Measurements from ENCODE around the gene RASGRF1. TPM values are rescaled to one million over a fixed set of nuclear protein-coding genes. Genes with fewer than 3 reads are reported as not detected.
A peak's percentile ranks its signal among the peaks of the same experiment; 100 is the strongest.
"Not testable (repeated sequence)": the region's sequence is repeated elsewhere in the genome, so short reads cannot be mapped to it uniquely, and the experiment has no call there.

RASGRF1 gene
- total RNA-seq, 5 donors from 2014 or later (not counting 1 experiment from before 2014, with no cell fraction given): 0.09 to 0.49 (median 0.22) TPM; not detected in 2

DNA sequence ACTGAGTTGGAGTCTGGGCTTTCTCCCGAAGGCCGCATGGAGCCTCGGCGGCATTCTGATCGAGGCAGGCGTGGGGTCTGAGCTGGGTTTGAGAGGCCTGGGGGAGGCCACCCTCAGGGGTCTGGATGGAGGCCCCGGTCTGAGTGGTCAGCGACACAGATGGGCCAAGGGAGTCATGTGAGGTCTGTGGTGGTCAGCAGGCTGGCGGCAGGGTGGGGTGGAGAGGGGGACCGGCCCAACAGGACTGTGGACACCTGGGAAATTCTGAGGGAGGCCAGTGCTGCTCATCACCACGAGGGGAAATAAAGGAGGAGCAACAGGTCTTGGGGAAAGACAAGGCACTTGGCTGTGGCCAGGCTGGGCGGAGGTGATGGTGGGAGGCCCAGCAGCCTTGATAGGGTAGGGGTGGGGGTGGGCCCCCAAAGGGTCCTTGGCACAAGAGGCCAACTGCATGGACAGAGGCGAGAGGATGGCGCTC lies 161.9 kb downstream of the RASGRF1 start:
- Histone ChIP-seq H3K4me3 (ENCODE audit: control insufficient read depth in 1 of 2, extremely low read depth in 1 of 2, low read length in 1 of 2) (no peak overlapping the region), H3K27me3 (replicated peaks in 1 of 2; ENCODE audit: control insufficient read depth in 2 of 2, extremely low read depth in 1 of 2, insufficient read depth in 2 of 2, low read length in 1 of 2) (no peaks in the 10 kb centered on the region), H3K27ac (ENCODE audit: low read length) (no peak overlapping the region), H3K9me3 (no peaks in the 10 kb centered on the region), H3K4me1 (ENCODE audit: control insufficient read depth in 1 of 2, extremely low read depth in 1 of 2, insufficient read depth in 2 of 2, low read length in 2 of 2) (no peaks in the 10 kb centered on the region), H3K36me3 (ENCODE audit: control insufficient read depth in 2 of 2, extremely low read depth in 1 of 2, insufficient read depth in 1 of 2, low read length in 1 of 2) (peaks cover 5 to 14% of the 10 kb centered on the region in 2 donors)
- no peak overlapping the region for H3K4me3 Mint-ChIP-seq
- no peaks in the 10 kb centered on the region for H3K27me3 Mint-ChIP-seq
- ChIA-PET POLR2A (no interaction called here), CTCF (interaction anchor here in 1 of 2 donors (0.6 kb wide), 1 partner anchor 595 kb away, joined by 6 read pairs; no protein-coding TSS in a partner anchor)
- WGBS (ENCODE audit: insufficient coverage): 94% methylated on average over 14 of the region's 14 CpGs
- H3K4me1 Mint-ChIP-seq: peaks cover 0 to 5% (median 2%) of the 10 kb centered on the region in 3 donors
- no peak for ATAC-seq (replicated peaks in 1 of 4)
- peaks cover 13% of the 10 kb centered on the region for H3K36me3 Mint-ChIP-seq
- no peaks in the 10 kb centered on the region for H3K9me3 Mint-ChIP-seq
- no peak for DNase-seq
- no peak overlapping the region for H3K27ac Mint-ChIP-seq

DNA sequence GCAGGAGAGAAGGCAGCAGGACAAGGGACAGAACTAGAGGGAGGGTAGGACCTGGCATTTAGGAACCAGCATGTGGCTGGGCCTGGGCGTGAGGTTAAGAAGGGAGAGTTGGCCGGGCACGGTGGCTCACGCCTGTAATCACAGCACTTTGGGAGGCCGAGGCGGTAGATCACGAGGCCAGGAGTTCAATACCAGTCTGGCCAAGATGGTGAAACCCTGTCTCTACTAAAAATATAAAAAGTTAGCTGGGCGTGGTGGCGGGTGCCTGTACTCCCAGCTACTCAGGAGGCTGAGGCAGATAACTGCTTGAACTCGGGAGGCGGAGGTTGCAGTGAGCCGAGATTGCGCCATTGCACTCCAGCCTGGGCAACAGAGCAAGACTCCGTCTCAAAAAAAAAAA lies 162.4 kb downstream of the RASGRF1 start:
- not testable (repeated sequence) for H3K27ac ChIP-seq (ENCODE audit: low read length)

DNA sequence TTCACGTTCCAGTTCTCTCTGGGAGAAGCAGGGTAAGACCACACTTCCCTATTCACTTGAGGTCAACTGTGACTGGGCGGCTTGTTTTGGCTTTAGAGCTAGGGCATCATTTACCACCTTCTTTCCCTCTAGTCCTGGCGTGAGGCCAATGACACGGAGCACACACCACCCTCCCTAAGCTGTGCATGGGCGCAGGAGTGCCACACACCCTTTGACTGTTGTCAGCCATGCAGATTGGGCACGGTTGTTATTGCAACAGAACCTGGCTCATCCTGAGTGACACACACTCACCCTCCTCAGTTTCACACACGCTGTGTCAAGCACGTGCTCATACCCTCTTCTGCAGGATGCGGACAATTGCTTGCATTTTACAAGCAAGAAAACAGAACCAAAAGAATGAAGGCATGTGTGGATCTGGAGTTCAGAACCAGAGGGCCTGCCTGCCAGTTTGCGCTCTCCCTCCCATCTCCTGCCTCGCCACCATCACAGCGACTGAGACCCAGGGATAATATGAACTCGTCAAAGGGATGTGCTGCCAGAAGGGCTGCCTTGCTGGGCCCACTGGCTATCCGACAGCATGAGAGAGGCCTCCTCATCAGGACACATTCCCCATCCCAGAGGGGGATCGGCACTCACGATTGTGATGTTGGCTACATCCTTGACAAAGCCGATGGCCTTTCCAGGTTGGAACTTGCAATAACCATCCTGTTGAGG lies 163.3 kb downstream of the RASGRF1 start:
- WGBS (ENCODE audit: insufficient coverage): 98% methylated on average over 11 of the region's 17 CpGs
- H3K27ac ChIP-seq (ENCODE audit: low read length): no peak overlapping the region
- Mint-ChIP-seq H3K4me1 (peaks cover 0 to 5% (median 2%) of the 10 kb centered on the region in 3 donors), H3K9me3 (no peaks in the 10 kb centered on the region), H3K4me3 (no peak overlapping the region), H3K27me3 (no peaks in the 10 kb centered on the region), H3K27ac (no peak overlapping the region), H3K36me3 (peaks cover 13% of the 10 kb centered on the region)
- H3K9me3 ChIP-seq: no peaks in the 10 kb centered on the region
- H3K4me1 ChIP-seq (ENCODE audit: control insufficient read depth in 1 of 2, extremely low read depth in 1 of 2, insufficient read depth in 2 of 2, low read length in 2 of 2): no peaks in the 10 kb centered on the region
- H3K4me3 ChIP-seq (ENCODE audit: control insufficient read depth in 1 of 2, extremely low read depth in 1 of 2, low read length in 1 of 2): no peak overlapping the region
- ATAC-seq (replicated peaks in 1 of 4) (no peak), DNase-seq (no peak)
- CTCF ChIA-PET: no interaction called here
- peaks cover 7 to 23% of the 10 kb centered on the region in 2 donors for H3K36me3 ChIP-seq (ENCODE audit: control insufficient read depth in 2 of 2, extremely low read depth in 1 of 2, insufficient read depth in 1 of 2, low read length in 1 of 2)
- no peaks in the 10 kb centered on the region for H3K27me3 ChIP-seq (replicated peaks in 1 of 2; ENCODE audit: control insufficient read depth in 2 of 2, extremely low read depth in 1 of 2, insufficient read depth in 2 of 2, low read length in 1 of 2)
- POLR2A ChIA-PET: no interaction called here

More for the DNA sequence above, 162.4 kb downstream of the RASGRF1 start:
- POLR2A ChIA-PET; H3K27ac Mint-ChIP-seq; H3K4me3 ChIP-seq (ENCODE audit: control insufficient read depth in 1 of 2, extremely low read depth in 1 of 2, low read length in 1 of 2); H3K4me3 Mint-ChIP-seq; H3K27me3 ChIP-seq (replicated peaks in 1 of 2; ENCODE audit: control insufficient read depth in 2 of 2, extremely low read depth in 1 of 2, insufficient read depth in 2 of 2, low read length in 1 of 2); DNase-seq; H3K9me3 Mint-ChIP-seq; H3K4me1 Mint-ChIP-seq; H3K27me3 Mint-ChIP-seq; H3K9me3 ChIP-seq; ATAC-seq (replicated peaks in 1 of 4); CTCF ChIA-PET; H3K4me1 ChIP-seq (ENCODE audit: control insufficient read depth in 1 of 2, extremely low read depth in 1 of 2, insufficient read depth in 2 of 2, low read length in 2 of 2): not testable (repeated sequence)
- peaks cover 5 to 15% of the 10 kb centered on the region in 2 donors for H3K36me3 ChIP-seq (ENCODE audit: control insufficient read depth in 2 of 2, extremely low read depth in 1 of 2, insufficient read depth in 1 of 2, low read length in 1 of 2)
- H3K36me3 Mint-ChIP-seq: peaks cover 13% of the 10 kb centered on the region
- 99% methylated on average over 11 of the region's 14 CpGs for WGBS (ENCODE audit: insufficient coverage)

DNA sequence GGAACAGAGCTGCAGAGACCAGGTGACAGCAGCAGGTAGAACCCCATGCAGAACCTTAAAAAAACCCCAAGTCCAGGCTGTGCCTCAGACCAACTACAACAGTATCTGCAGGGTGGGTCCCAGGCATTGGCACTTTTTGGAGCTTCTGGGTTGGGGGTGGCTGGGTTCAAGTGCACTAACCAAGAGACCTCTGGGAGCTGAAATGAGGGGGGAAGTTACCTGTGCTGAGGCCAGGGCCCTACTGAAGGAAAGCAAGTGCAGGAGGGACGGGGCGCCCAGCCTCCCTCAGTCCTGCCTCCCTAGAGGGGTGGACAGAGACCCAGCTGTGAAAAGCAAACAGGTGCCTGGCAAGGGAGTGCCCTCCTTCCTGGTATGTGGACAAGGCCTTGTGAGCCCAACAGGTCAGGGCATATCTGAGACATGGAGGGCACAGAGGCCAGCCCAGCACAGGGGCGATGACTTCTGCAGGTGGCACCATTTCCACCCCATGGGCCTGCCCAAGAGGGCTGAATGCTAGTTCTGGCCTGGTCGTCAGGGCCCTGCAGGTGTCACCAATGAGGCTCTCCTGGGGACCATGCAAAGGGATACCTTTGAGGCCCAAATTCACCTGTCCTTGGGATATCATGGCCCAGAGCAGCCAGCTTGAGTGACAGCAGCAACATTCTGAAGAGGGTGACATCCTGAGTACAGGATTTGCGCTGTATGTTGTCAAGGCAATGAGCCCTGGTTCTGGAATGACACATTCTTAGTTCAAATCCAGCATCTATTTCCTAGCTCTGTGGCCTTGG lies 164.4 kb downstream of the RASGRF1 start:
- ChIA-PET POLR2A (no interaction called here), CTCF (no interaction called here)
- peaks cover 8 to 33% of the 10 kb centered on the region in 2 donors for H3K36me3 ChIP-seq (ENCODE audit: control insufficient read depth in 2 of 2, extremely low read depth in 1 of 2, insufficient read depth in 1 of 2, low read length in 1 of 2)
- no peak overlapping the region for H3K27ac ChIP-seq (ENCODE audit: low read length)
- Mint-ChIP-seq H3K4me3 (no peak overlapping the region), H3K27me3 (no peaks in the 10 kb centered on the region), H3K36me3 (peaks cover 21% of the 10 kb centered on the region), H3K27ac (no peak overlapping the region), H3K4me1 (peaks cover 0 to 5% (median 2%) of the 10 kb centered on the region in 3 donors), H3K9me3 (no peaks in the 10 kb centered on the region)
- H3K4me3 ChIP-seq (ENCODE audit: control insufficient read depth in 1 of 2, extremely low read depth in 1 of 2, low read length in 1 of 2): no peak overlapping the region
- no peaks in the 10 kb centered on the region for H3K27me3 ChIP-seq (replicated peaks in 1 of 2; ENCODE audit: control insufficient read depth in 2 of 2, extremely low read depth in 1 of 2, insufficient read depth in 2 of 2, low read length in 1 of 2)
- WGBS (ENCODE audit: insufficient coverage): 97% methylated on average over 4 of the region's 5 CpGs
- DNase-seq (no peak), ATAC-seq (replicated peaks in 1 of 4) (peak in 1 of 4 experiments; percentile 27)
- H3K9me3 ChIP-seq: no peaks in the 10 kb centered on the region
- H3K4me1 ChIP-seq (ENCODE audit: control insufficient read depth in 1 of 2, extremely low read depth in 1 of 2, insufficient read depth in 2 of 2, low read length in 2 of 2): no peaks in the 10 kb centered on the region

DNA sequence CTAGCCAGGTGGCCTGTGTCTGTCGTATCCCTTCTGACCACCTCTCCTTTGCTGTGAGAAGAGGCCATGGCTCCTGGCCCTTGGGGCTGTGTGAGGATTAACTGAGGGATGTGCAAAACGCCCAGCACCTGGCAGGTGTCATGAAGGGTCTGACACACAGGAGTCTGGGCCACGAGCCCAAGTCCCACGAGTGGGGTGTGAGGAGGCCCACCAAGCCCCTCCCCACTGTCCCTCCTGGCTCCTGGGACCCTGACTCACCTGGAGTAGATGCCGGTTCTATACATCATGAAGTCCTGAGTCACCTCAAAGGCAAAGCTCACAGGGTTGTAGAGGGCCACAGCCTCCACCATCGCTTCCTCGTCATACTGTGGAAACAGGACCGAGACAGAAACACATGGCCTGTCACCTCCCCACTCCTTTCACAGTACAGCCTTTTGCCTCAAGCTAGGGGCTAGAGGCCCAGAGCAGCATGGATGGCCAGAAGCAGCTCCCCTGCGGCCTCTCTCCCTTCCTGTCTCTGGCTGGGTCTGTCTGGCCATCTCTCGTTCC lies 165.4 kb downstream of the RASGRF1 start:
- no peak for ATAC-seq (replicated peaks in 1 of 4)
- Mint-ChIP-seq H3K27me3 (no peaks in the 10 kb centered on the region), H3K4me3 (no peak overlapping the region), H3K9me3 (no peaks in the 10 kb centered on the region), H3K4me1 (peaks cover 0 to 5% (median 2%) of the 10 kb centered on the region in 3 donors), H3K36me3 (peaks cover 23% of the 10 kb centered on the region), H3K27ac (no peak overlapping the region)
- no peaks in the 10 kb centered on the region for H3K9me3 ChIP-seq
- WGBS (ENCODE audit: insufficient coverage): 90% methylated on average over 7 of the region's 10 CpGs
- no peak for DNase-seq
- no peak overlapping the region for H3K4me3 ChIP-seq (ENCODE audit: control insufficient read depth in 1 of 2, extremely low read depth in 1 of 2, low read length in 1 of 2)
- H3K27me3 ChIP-seq (replicated peaks in 1 of 2; ENCODE audit: control insufficient read depth in 2 of 2, extremely low read depth in 1 of 2, insufficient read depth in 2 of 2, low read length in 1 of 2): no peaks in the 10 kb centered on the region
- H3K36me3 ChIP-seq (ENCODE audit: control insufficient read depth in 2 of 2, extremely low read depth in 1 of 2, insufficient read depth in 1 of 2, low read length in 1 of 2): peaks cover 9 to 36% of the 10 kb centered on the region in 2 donors
- H3K4me1 ChIP-seq (ENCODE audit: control insufficient read depth in 1 of 2, extremely low read depth in 1 of 2, insufficient read depth in 2 of 2, low read length in 2 of 2): no peaks in the 10 kb centered on the region
- POLR2A ChIA-PET: no interaction called here
- H3K27ac ChIP-seq (ENCODE audit: low read length): no peak overlapping the region
- CTCF ChIA-PET: no interaction called here

DNA sequence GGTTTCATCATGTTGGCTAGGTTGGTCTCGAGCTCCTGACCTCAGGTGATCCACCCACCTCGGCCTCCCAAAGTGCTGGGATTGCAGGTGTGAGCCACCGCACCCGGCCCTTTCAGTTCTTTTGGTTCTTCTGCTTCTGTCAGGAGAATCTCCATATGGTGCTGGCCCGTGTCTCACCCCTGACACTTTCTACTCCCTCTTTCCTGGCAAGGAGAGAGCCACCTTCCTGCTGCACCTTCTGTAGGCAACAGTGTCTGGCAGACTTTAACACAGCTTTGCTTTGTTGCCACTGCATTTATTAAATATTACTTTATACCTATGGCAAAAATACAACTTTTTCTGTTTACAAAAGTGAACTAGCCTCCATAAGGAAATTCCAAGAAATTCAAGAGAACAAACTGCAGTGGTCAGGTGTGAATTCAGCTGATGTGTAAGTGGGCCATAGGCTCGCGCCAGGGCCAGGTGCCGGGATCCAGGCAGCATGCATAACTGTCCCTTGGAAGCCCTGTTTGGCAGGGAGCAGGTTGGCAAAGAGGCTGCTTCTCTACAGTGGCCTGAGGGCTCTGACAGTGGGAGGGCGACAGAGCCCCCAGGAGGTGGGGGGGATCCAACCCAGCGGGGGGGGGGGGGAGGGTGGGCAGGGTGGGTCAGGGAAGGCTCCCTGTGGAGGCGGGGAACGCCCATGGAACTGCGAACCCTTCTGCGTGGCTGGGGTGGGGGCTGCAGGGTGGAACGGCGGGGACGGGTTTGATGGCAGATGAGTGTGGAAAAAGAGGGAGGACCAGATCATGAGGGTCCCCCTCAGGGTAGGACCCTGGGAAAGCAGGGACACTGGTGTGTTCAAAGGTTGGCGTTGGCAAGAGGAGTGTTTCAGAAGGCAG lies 166.9 kb downstream of the RASGRF1 start:
- ATAC-seq (replicated peaks in 1 of 4): no peak
- ChIA-PET POLR2A (no interaction called here), CTCF (no interaction called here)
- no peaks in the 10 kb centered on the region for H3K9me3 Mint-ChIP-seq
- no peaks in the 10 kb centered on the region for H3K4me1 ChIP-seq (ENCODE audit: control insufficient read depth in 1 of 2, extremely low read depth in 1 of 2, insufficient read depth in 2 of 2, low read length in 2 of 2)
- WGBS (ENCODE audit: insufficient coverage): 96% methylated on average over 9 of the region's 18 CpGs
- peaks cover 0 to 5% (median 2%) of the 10 kb centered on the region in 3 donors for H3K4me1 Mint-ChIP-seq
- H3K4me3 Mint-ChIP-seq: no peak overlapping the region
- H3K36me3 ChIP-seq (ENCODE audit: control insufficient read depth in 2 of 2, extremely low read depth in 1 of 2, insufficient read depth in 1 of 2, low read length in 1 of 2): peaks cover 23 to 48% of the 10 kb centered on the region in 2 donors
- no peak for DNase-seq
- H3K27me3 Mint-ChIP-seq: no peaks in the 10 kb centered on the region
- no peaks in the 10 kb centered on the region for H3K27me3 ChIP-seq (replicated peaks in 1 of 2; ENCODE audit: control insufficient read depth in 2 of 2, extremely low read depth in 1 of 2, insufficient read depth in 2 of 2, low read length in 1 of 2)
- H3K36me3 Mint-ChIP-seq: peaks cover 28% of the 10 kb centered on the region
- no peak overlapping the region for H3K27ac ChIP-seq (ENCODE audit: low read length)
- H3K4me3 ChIP-seq (ENCODE audit: control insufficient read depth in 1 of 2, extremely low read depth in 1 of 2, low read length in 1 of 2): no peak overlapping the region
- H3K9me3 ChIP-seq: no peaks in the 10 kb centered on the region
- H3K27ac Mint-ChIP-seq: no peak overlapping the region
